Measurements from ENCODE around the gene FAM89A.
"Not testable (repeated sequence)": the region's sequence is repeated elsewhere in the genome, so short reads cannot be mapped to it uniquely, and the experiment has no call there.

Gene FAM89A

GRCh38 chr1:231057410-231057809, 17.4 kb upstream of the FAM89A start:
- DNase-seq (ENCODE audit: low read depth in 2 of 3, low spot score in 1 of 3), result no peak

GRCh38 chr1:231055271-231055670, 15.2 kb upstream of the FAM89A start:
- DNase-seq (ENCODE audit: low read depth in 2 of 3, low spot score in 1 of 3), result no peak

- peak in 2 of 3 donors; percentile 8 to 14 for DNase-seq (ENCODE audit: low read depth in 2 of 3, low spot score in 1 of 3)
These were observed 13.6 kb upstream of the FAM89A start for GRCh38 chr1:231053493-231054162.

GRCh38 chr1:231052777-231053176, 12.7 kb upstream of the FAM89A start:
- DNase-seq (ENCODE audit: low read depth in 2 of 3, low spot score in 1 of 3), result no peak

GRCh38 chr1:231050932-231051331, 10.9 kb upstream of the FAM89A start:
- not testable (repeated sequence) for DNase-seq (ENCODE audit: low read depth in 2 of 3, low spot score in 1 of 3)

GRCh38 chr1:231050395-231050794, 10.3 kb upstream of the FAM89A start:
- no peak for DNase-seq (ENCODE audit: low read depth in 2 of 3, low spot score in 1 of 3)

GRCh38 chr1:231049121-231049979, 9.3 kb upstream of the FAM89A start:
- DNase-seq (ENCODE audit: low read depth in 2 of 3, low spot score in 1 of 3), result no peak

GRCh38 chr1:231048419-231048818, 8.4 kb upstream of the FAM89A start:
- DNase-seq (ENCODE audit: low read depth in 2 of 3, low spot score in 1 of 3), result not testable (repeated sequence)

- not testable (repeated sequence) for DNase-seq (ENCODE audit: low read depth in 2 of 3, low spot score in 1 of 3)
These were observed 7.5 kb upstream of the FAM89A start for GRCh38 chr1:231047529-231047928.

GRCh38 chr1:231046730-231047395, 6.8 kb upstream of the FAM89A start:
- DNase-seq (ENCODE audit: low read depth in 2 of 3, low spot score in 1 of 3), result no peak

GRCh38 chr1:231045921-231046729, 6.1 kb upstream of the FAM89A start:
- not testable (repeated sequence) for DNase-seq (ENCODE audit: low read depth in 2 of 3, low spot score in 1 of 3)

GRCh38 chr1:231045286-231045685, 5.2 kb upstream of the FAM89A start:
- no peak for DNase-seq (ENCODE audit: low read depth in 2 of 3, low spot score in 1 of 3)

GRCh38 chr1:231044588-231044987, 4.5 kb upstream of the FAM89A start:
- no peak for DNase-seq (ENCODE audit: low read depth in 2 of 3, low spot score in 1 of 3)

- no peak for DNase-seq (ENCODE audit: low read depth in 2 of 3, low spot score in 1 of 3)
These were observed 1.7 kb upstream of the FAM89A start for GRCh38 chr1:231041719-231042261.

GRCh38 chr1:231040800-231041718, 1.0 kb upstream of the FAM89A start:
- DNase-seq (ENCODE audit: low read depth in 2 of 3, low spot score in 1 of 3), result no peak

- DNase-seq (ENCODE audit: low read depth in 2 of 3, low spot score in 1 of 3), result peak in 1 of 3 donors; percentile 29
These were observed 664 bp downstream of the FAM89A start for GRCh38 chr1:231039161-231040018.

GRCh38 chr1:231037585-231038517, 2.2 kb downstream of the FAM89A start:
- DNase-seq (ENCODE audit: low read depth in 2 of 3, low spot score in 1 of 3), result no peak

GRCh38 chr1:231036416-231036815, 3.6 kb downstream of the FAM89A start:
- no peak for DNase-seq (ENCODE audit: low read depth in 2 of 3, low spot score in 1 of 3)

All from stimulated activated CD4-positive, alpha-beta T cell treated with anti-CD3 and anti-CD28 coated beads, Interleukin-12 subunit alpha, Interleukin-12 subunit beta, amount 100 ng/mL, for 48 hours (primary cell).